SK-N-SH (cell line): ENCODE data around the gene MIS18A.

Experiments used
- EP300 ChIP-seq, 2 experiments: IDR thresholded peaks; 2 replicates each; pipeline versions ENCODE4 v1.4.0 to v1.6.1; 2012; ENCODE audit warnings: borderline replicate concordance in 1 of 2, low read depth in 1 of 2, low read length in 1 of 2
- EZH2phosphoT487 ChIP-seq: fragments of 200-600 bp; sonication (generic); IDR thresholded peaks from 2 replicates; pipeline ENCODE4 v1.6.1; 2017; ENCODE audit warnings: low read depth, mixed run types, mild to moderate bottlenecking, antibody characterized with exemption, moderate library complexity, borderline replicate concordance
- GABPA ChIP-seq: IDR thresholded peaks from 2 replicates; pipeline ENCODE4 v1.4.0; 2012; ENCODE audit warnings: low read depth, mild to moderate bottlenecking
- POLR2AphosphoS5 ChIP-seq: IDR thresholded peaks from 2 replicates; pipeline ENCODE4 v1.6.1; 2012; ENCODE audit warnings: low read depth, low read length
- SIN3A ChIP-seq: IDR thresholded peaks from 2 replicates; pipeline ENCODE4 v1.6.1; 2012; ENCODE audit warnings: low read depth, mild to moderate bottlenecking, low read length, moderate library complexity, borderline replicate concordance
- TAF1 ChIP-seq: IDR thresholded peaks from 2 replicates; pipeline ENCODE4 v1.6.1; 2012; ENCODE audit warnings: low read depth, mild to moderate bottlenecking, low read length, moderate library complexity, borderline replicate concordance
- TCF12 ChIP-seq: IDR thresholded peaks from 2 replicates; pipeline ENCODE4 v1.4.0; 2012
- TEAD4 ChIP-seq: IDR thresholded peaks from 2 replicates; pipeline ENCODE4 v1.4.0; 2012; ENCODE audit warnings: mild to moderate bottlenecking, borderline replicate concordance; ENCODE audit not compliant: insufficient read depth
- TF ChIP-seq, protein P1 (sequence below): IDR thresholded peaks from 2 replicates; pipeline ENCODE4 v1.4.0; 2012; ENCODE audit warnings: low read depth
- TF ChIP-seq, protein P2 (sequence below): fragments of 200-600 bp; sonication (generic); IDR thresholded peaks from 2 replicates; pipeline ENCODE4 v1.6.1; 2017; ENCODE audit warnings: antibody characterized with exemption, mild to moderate bottlenecking, moderate library complexity
- TF ChIP-seq, protein P3 (sequence below): IDR thresholded peaks from 2 replicates; pipeline ENCODE4; 2012
- TF ChIP-seq, protein P4 (sequence below): fragments of 150-350 bp; IDR thresholded peaks from 2 replicates; pipeline ENCODE4 v1.6.1; 2017; ENCODE audit warnings: antibody characterized with exemption, low read length, low read depth, borderline replicate concordance

DNA sequence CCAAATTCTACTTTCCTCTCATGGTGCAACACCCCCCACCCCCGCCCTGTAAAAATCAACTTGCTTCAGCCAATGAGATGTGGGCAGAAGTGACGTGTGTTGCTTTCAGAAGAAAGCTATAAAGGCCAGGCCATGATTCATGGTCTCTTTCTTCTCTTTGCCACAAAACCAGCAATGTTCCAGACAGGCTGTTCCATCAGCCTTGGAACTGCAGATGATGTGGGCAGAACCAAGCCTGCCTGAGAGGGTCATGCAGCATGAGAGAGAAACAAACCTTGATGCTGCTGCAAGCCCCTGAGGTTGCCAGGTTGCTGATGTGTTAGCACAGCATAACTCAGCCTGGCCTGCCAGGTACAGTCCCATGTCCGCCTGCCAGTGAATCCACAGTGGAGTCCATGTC lies 41.8 kb downstream of the MIS18A start:
- TF ChIP-seq, protein P1, sequence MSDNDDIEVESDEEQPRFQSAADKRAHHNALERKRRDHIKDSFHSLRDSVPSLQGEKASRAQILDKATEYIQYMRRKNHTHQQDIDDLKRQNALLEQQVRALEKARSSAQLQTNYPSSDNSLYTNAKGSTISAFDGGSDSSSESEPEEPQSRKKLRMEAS: no peak
- no peak for TF ChIP-seq TCF12
- TF ChIP-seq, protein P2, sequence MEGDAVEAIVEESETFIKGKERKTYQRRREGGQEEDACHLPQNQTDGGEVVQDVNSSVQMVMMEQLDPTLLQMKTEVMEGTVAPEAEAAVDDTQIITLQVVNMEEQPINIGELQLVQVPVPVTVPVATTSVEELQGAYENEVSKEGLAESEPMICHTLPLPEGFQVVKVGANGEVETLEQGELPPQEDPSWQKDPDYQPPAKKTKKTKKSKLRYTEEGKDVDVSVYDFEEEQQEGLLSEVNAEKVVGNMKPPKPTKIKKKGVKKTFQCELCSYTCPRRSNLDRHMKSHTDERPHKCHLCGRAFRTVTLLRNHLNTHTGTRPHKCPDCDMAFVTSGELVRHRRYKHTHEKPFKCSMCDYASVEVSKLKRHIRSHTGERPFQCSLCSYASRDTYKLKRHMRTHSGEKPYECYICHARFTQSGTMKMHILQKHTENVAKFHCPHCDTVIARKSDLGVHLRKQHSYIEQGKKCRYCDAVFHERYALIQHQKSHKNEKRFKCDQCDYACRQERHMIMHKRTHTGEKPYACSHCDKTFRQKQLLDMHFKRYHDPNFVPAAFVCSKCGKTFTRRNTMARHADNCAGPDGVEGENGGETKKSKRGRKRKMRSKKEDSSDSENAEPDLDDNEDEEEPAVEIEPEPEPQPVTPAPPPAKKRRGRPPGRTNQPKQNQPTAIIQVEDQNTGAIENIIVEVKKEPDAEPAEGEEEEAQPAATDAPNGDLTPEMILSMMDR: no peak
- TF ChIP-seq TEAD4: no peak
- TF ChIP-seq, protein P3, sequence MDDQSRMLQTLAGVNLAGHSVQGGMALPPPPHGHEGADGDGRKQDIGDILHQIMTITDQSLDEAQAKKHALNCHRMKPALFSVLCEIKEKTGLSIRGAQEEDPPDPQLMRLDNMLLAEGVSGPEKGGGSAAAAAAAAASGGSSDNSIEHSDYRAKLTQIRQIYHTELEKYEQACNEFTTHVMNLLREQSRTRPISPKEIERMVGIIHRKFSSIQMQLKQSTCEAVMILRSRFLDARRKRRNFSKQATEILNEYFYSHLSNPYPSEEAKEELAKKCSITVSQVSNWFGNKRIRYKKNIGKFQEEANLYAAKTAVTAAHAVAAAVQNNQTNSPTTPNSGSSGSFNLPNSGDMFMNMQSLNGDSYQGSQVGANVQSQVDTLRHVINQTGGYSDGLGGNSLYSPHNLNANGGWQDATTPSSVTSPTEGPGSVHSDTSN: no peak
- TF ChIP-seq EZH2phosphoT487: no peak
- TF ChIP-seq, protein P4, sequence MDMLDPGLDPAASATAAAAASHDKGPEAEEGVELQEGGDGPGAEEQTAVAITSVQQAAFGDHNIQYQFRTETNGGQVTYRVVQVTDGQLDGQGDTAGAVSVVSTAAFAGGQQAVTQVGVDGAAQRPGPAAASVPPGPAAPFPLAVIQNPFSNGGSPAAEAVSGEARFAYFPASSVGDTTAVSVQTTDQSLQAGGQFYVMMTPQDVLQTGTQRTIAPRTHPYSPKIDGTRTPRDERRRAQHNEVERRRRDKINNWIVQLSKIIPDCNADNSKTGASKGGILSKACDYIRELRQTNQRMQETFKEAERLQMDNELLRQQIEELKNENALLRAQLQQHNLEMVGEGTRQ: no peak
- no peak for TF ChIP-seq TAF1
- no peak for TF ChIP-seq POLR2AphosphoS5
- no peak for TF ChIP-seq SIN3A
- no peak for TF ChIP-seq EP300 (IDR thresholded peaks at IDR 0.05; ENCODE audit: borderline replicate concordance in 1 of 2, low read depth in 1 of 2, low read length in 1 of 2)
- TF ChIP-seq GABPA: no peak
